IMR-90 (cell line): ENCODE data around the gene DERA. TPM values are rescaled to one million over a fixed set of nuclear protein-coding genes. Genes with fewer than 3 reads are reported as not detected.

Experiments used
- ATAC-seq: fragments of 200-7000 bp; cut with Tn5 transposase; 2 replicates; pipeline ENCODE4 v1.9.1; 2020; ENCODE audit warnings: low read depth, mild to moderate bottlenecking, moderate library complexity
- BruUV-seq: library from RNA; stranded (reverse); fragments of 400-500 nt; replicated peaks from 2 replicates; lab custom pipeline; 2021; lab: Mats Ljungman, UMichigan
- CTCF ChIA-PET: fragments of 300-600 bp; formaldehyde crosslinking; extraction: SDS; loops from one replicate; lab custom pipeline; 2021; ENCODE audit warnings: antibody characterized with exemption; lab: Yijun Ruan, JAX
- POLR2A ChIA-PET: fragments of 300-600 bp; sonication (Branson Sonifier 250); formaldehyde crosslinking; loops from one replicate; lab custom pipeline; 2022; ENCODE audit warnings: antibody characterized with exemption; ENCODE audit not compliant: unreplicated experiment; lab: Charles Lee
- DNase-seq: peaks from one replicate; pipeline ENCODE4 v3.0.0; 2013
- H2AFZ ChIP-seq: replicated peaks from 2 replicates; pipeline ENCODE3; 2013; ENCODE audit warnings: low read length, mild to moderate bottlenecking; ENCODE audit not compliant: poor library complexity
- H2AK5ac ChIP-seq: 2 replicates; pipeline ENCODE4 v1.6.1; 2013; ENCODE audit warnings: low read depth, low read length, inconsistent platforms
- H2AK9ac ChIP-seq: replicated peaks from 2 replicates; pipeline ENCODE3; 2013; ENCODE audit warnings: mild to moderate bottlenecking, low read depth, low read length, moderate library complexity; ENCODE audit not compliant: poor library complexity
- H2BK120ac ChIP-seq: 2 replicates; pipeline ENCODE4 v1.6.1; 2013; ENCODE audit warnings: low read depth, low read length, inconsistent platforms
- H2BK15ac ChIP-seq: 3 replicates; pipeline ENCODE4 v1.6.1; 2013; ENCODE audit warnings: low read depth, low read length, inconsistent platforms
- H2BK20ac ChIP-seq: 2 replicates; pipeline ENCODE4 v1.6.1; 2013; ENCODE audit warnings: low read depth, mild to moderate bottlenecking, inconsistent platforms, low read length, moderate library complexity
- H2BK5ac ChIP-seq: 2 replicates; pipeline ENCODE4 v1.6.1; 2013; ENCODE audit warnings: mild to moderate bottlenecking, low read depth, low read length, inconsistent platforms; ENCODE audit not compliant: poor library complexity, severe bottlenecking
- H3K14ac ChIP-seq: replicated peaks from 2 replicates; pipeline ENCODE4 v1.6.1; 2013; ENCODE audit warnings: low read depth, low read length, inconsistent platforms
- H3K18ac ChIP-seq: 2 replicates; pipeline ENCODE4 v1.6.1; 2013; ENCODE audit warnings: low read depth, low read length, control low read depth
- H3K23ac ChIP-seq: 2 replicates; pipeline ENCODE4 v1.6.1; 2013; ENCODE audit warnings: low read depth, low read length, inconsistent platforms
- H3K27ac ChIP-seq: 2 replicates; pipeline ENCODE4 v1.5.1; 2013; ENCODE audit warnings: mild to moderate bottlenecking, control low read depth, low read length; ENCODE audit not compliant: insufficient read depth
- H3K27me3 ChIP-seq: 2 replicates; pipeline ENCODE4 v1.6.1; 2013; ENCODE audit warnings: low read length; ENCODE audit not compliant: control insufficient read depth, insufficient read depth
- H3K36me3 ChIP-seq: 2 replicates; pipeline ENCODE4 v1.6.1; 2013; ENCODE audit warnings: low read length, mixed read lengths; ENCODE audit not compliant: control insufficient read depth, insufficient read depth
- H3K4ac ChIP-seq: 2 replicates; pipeline ENCODE4 v1.6.1; 2013; ENCODE audit warnings: low read depth, low read length, inconsistent platforms
- H3K4me1 ChIP-seq: 2 replicates; pipeline ENCODE4 v1.6.1; 2013; ENCODE audit warnings: low read length, mixed read lengths; ENCODE audit not compliant: control insufficient read depth, insufficient read depth
- H3K4me2 ChIP-seq: 2 replicates; pipeline ENCODE4 v1.6.1; 2013; ENCODE audit warnings: low read depth, mild to moderate bottlenecking, control low read depth, low read length, moderate library complexity
- H3K4me3 ChIP-seq: 2 replicates; pipeline ENCODE4 v1.5.1; 2013; ENCODE audit warnings: low read depth, mild to moderate bottlenecking, control low read depth, low read length, moderate library complexity; ENCODE audit not compliant: insufficient read depth
- H3K56ac ChIP-seq: 2 replicates; pipeline ENCODE4 v1.6.1; 2013; ENCODE audit warnings: low read length, inconsistent platforms; ENCODE audit not compliant: insufficient read depth; ENCODE audit errors: extremely low read depth
- H3K79me1 ChIP-seq, 2 experiments: 2 replicates each; pipeline ENCODE4 v1.6.1; 2013; ENCODE audit warnings: low read length in 2 of 2, inconsistent platforms in 1 of 2, low read depth in 1 of 2
- H3K9ac ChIP-seq: 2 replicates; pipeline ENCODE4 v1.6.1; 2013; ENCODE audit warnings: low read depth, low read length, control low read depth
- H3K9me1 ChIP-seq: 2 replicates; pipeline ENCODE4 v1.6.1; 2013; ENCODE audit warnings: low read length, inconsistent platforms; ENCODE audit not compliant: insufficient read depth
- H3K9me3 ChIP-seq: 2 replicates; pipeline ENCODE4 v1.6.1; 2013; ENCODE audit warnings: low read length; ENCODE audit not compliant: control insufficient read depth, insufficient read depth
- H4K20me1 ChIP-seq: 2 replicates; pipeline ENCODE4 v1.6.1; 2013; ENCODE audit warnings: low read length, inconsistent platforms; ENCODE audit not compliant: insufficient read depth
- H4K5ac ChIP-seq: 2 replicates; pipeline ENCODE4 v1.6.1; 2013; ENCODE audit warnings: mild to moderate bottlenecking, low read depth, low read length, control low read depth
- H4K8ac ChIP-seq, 2 experiments: 2 replicates each; pipeline ENCODE4 v1.6.1; 2013; ENCODE audit warnings: low read depth in 2 of 2, low read length in 2 of 2, control low read depth in 1 of 2, inconsistent platforms in 1 of 2
- H4K91ac ChIP-seq: 2 replicates; pipeline ENCODE4 v1.6.1; 2013; ENCODE audit warnings: low read depth, low read length, inconsistent platforms; ENCODE audit not compliant: insufficient read depth
- CHD1 ChIP-seq: IDR thresholded peaks from 2 replicates; pipeline ENCODE4 v1.6.1; 2012; ENCODE audit warnings: low read depth, low read length, improper control_type of control experiment
- MXI1 ChIP-seq: IDR thresholded peaks from 2 replicates; pipeline ENCODE4 v1.6.1; 2012; ENCODE audit warnings: low read depth, mild to moderate bottlenecking, low read length, moderate library complexity, borderline replicate concordance
- NFE2L2 ChIP-seq: fragments of 150-350 bp; IDR thresholded peaks from 2 replicates; pipeline ENCODE4 v1.6.1; 2016; ENCODE audit warnings: low read depth, mild to moderate bottlenecking, low read length
- RAD21 ChIP-seq: IDR thresholded peaks from 2 replicates; pipeline ENCODE4 v1.6.1; 2012; ENCODE audit warnings: low read length, improper control_type of control experiment
- WGBS, 2 experiments: methylation state at CpG; one replicate each; pipeline versions ENCODE4 v1.1.5 to v1.1.7; 2013; ENCODE audit warnings: missing lambda C conversion rate in 2 of 2; ENCODE audit not compliant: insufficient read length in 1 of 2; ENCODE audit errors: extremely low coverage in 2 of 2; 5-methylcytosine and 5-hydroxymethylcytosine counted together
- dilution Hi-C: fragments of 300-500 bp; cut with HindIII; formaldehyde crosslinking; loops from one replicate; pipeline ENCODE4 v1.14.3; 2018; ENCODE audit warnings: low sequenced_read_pairs; ENCODE audit not compliant: unreplicated experiment
- in situ Hi-C: fragments of 300-500 bp; cut with MboI; formaldehyde crosslinking; loops from 3 replicates; pipeline ENCODE4 v1.14.3; 2019; ENCODE audit warnings: low sequenced_read_pairs, inconsistent platforms, mixed read lengths
- intact Hi-C: fragments of 100-400 bp; cut with micrococcal nuclease; formaldehyde crosslinking; loops from 2 replicates; pipeline ENCODE4 v1.10.0; 2022
- polyA plus RNA-seq, 3 experiments: library from polyadenylated mRNA; depleted of rRNA; stranded (reverse); fragments of >200 nt; gene quantifications; 2 replicates each; pipeline ENCODE4 v1.2.3, GENCODE V29; 2012; ENCODE audit warnings: low replicate concordance in 1 of 3
- total RNA-seq: library from RNA; depleted of rRNA; stranded (reverse); fragments of >200 nt; gene quantifications from 2 replicates; pipeline ENCODE4 v1.2.3, GENCODE V29; 2012

The DERA gene
- total and polyA plus RNA-seq, 2 of the 4 experiments (the other 2 are of a cell fraction): 28.1 to 58.6 TPM

GRCh38 chr12:16076970-16077522, 165.9 kb downstream of the DERA start:
- Histone ChIP-seq H3K4me2 (no peak overlapping the region), H3K14ac (no peak overlapping the region), H2AK9ac (no peak overlapping the region), H4K20me1 (no peaks in the 10 kb centered on the region), H2BK120ac (no peak overlapping the region), H2AK5ac (no peak overlapping the region), H4K91ac (no peak overlapping the region), H2BK15ac (no peak overlapping the region), H3K36me3 (no peaks in the 10 kb centered on the region), H3K9me1 (no peaks in the 10 kb centered on the region), H2BK5ac (no peak overlapping the region), H3K9ac (no peak overlapping the region), H4K8ac (no peak overlapping the region), H3K4me3 (no peak overlapping the region), H3K56ac (no peak overlapping the region), H2AFZ (no peak overlapping the region), H3K18ac (no peak overlapping the region), H4K5ac (no peak overlapping the region), H3K4me1 (no peaks in the 10 kb centered on the region), H3K4ac (no peak overlapping the region), H3K27ac (no peak overlapping the region), H3K27me3 (no peaks in the 10 kb centered on the region; the same call in 1 of the 2 replicates), H3K9me3 (no peaks in the 10 kb centered on the region), H2BK20ac (no peak overlapping the region), H3K23ac (no peak overlapping the region), H3K79me1 (no peaks in the 10 kb centered on the region)
- in situ Hi-C loops (loop anchor here (10.0 kb wide), 1 partner anchor 62 kb away; no protein-coding TSS in a partner anchor), intact Hi-C loops (no loop called here), dilution Hi-C loops (no loop called here)
- DNase-seq: no peak
- POLR2A ChIA-PET: no interaction called here
- TF ChIP-seq CHD1 (no peak), RAD21 (no peak), MXI1 (no peak), NFE2L2 (no peak)
- ATAC-seq: no peak
- WGBS, 2 experiments: no CpG with 5 or more reads among the region's 1 CpG
- no TSS peak for BruUV-seq
- CTCF ChIA-PET: interaction anchor here (0.9 kb wide), 2 partner anchors 9 to 10 kb away, joined by 3 to 4 read pairs; no protein-coding TSS in a partner anchor
